SIG-M5 treated with dmso at 0.1 percent for 504 hours (cell line): ENCODE results near the gene FAM171A1.

Experiments
- DNase-seq: peaks from one replicate; lab custom pipeline; 2025; ENCODE audit not compliant: unreplicated experiment; lab: John Stamatoyannopoulos, UW

Gene FAM171A1

GRCh38 chr10:15181576-15182156 is 189.4 kb downstream of the FAM171A1 start:
- no peak for DNase-seq

- no peak for DNase-seq
These were observed 190.4 kb downstream of the FAM171A1 start for GRCh38 chr10:15180736-15181135.

GRCh38 chr10:15176269-15176668 is 194.8 kb downstream of the FAM171A1 start:
- DNase-seq: no peak

DNA sequence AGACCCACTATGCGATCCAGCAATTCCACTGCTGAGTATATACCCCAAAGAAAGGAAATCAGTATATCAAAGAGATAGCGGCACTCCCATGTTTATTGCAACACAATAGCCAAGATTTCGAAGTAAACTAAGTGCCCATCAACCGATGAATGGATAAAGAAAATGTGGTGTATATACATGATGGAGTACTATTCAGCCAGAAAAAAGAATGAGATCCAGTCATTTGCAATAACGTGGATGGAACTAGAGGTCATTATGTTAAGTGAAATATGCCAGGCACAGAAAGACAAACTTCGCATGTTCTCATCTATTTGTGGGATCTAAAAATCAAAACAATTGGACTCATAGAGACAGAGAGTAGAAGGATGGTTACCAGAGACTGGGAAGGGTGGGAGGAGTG is 195.5 kb downstream of the FAM171A1 start:
- no peak for DNase-seq

- DNase-seq: no peak
These were observed 198.7 kb downstream of the FAM171A1 start for GRCh38 chr10:15172306-15172840.

DNA sequence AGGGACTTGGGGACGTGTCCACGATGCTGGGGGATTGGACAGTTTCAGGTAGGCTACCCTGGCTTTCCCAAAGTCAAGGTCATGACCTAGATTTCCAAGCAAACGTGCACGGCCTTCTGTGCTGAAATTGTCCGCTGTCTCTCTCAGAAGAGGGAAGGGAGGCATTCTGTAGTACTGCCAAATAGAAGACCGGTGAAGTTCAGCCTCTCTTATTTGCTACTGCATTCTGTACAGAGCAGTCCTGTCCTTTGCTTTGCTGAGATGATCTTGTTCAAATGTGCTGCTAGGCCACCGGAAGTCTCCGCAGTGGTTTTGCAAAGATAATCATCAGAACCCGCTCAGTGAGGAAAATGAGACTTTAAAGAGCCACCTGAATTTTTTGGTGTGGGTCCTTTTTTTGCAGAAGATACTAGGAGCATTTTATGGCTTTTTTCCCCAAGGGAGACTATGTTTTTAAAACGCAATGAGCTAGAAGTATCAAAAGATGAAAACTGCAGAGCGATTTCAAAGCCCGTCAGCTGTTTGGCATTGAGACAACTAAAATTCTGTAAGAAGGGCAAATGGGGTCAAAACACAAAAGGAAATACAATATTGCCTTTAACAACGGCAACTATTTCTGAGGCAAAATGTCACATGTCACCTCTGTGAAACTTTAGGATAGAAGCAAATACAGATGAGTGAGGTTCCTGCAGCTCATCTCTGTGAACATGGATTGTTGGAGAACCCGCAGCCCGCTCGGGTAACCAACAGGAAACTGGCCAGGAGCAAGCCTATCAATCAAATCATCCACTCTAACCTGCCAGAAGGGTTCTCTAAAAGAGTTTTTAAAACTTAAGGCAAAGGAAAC is 201.3 kb downstream of the FAM171A1 start:
- no peak for DNase-seq

- DNase-seq: peak; percentile 80
These were observed 202.1 kb downstream of the FAM171A1 start for GRCh38 chr10:15168786-15169554.

GRCh38 chr10:15168291-15168785 is 202.8 kb downstream of the FAM171A1 start, which contains the start of gene NMT2:
TSS of gene NMT2 (minus strand) at chr10:15168693. CDS start at chr10:15168612, 81 bp downstream.
- DNase-seq: peak; percentile 80

DNA sequence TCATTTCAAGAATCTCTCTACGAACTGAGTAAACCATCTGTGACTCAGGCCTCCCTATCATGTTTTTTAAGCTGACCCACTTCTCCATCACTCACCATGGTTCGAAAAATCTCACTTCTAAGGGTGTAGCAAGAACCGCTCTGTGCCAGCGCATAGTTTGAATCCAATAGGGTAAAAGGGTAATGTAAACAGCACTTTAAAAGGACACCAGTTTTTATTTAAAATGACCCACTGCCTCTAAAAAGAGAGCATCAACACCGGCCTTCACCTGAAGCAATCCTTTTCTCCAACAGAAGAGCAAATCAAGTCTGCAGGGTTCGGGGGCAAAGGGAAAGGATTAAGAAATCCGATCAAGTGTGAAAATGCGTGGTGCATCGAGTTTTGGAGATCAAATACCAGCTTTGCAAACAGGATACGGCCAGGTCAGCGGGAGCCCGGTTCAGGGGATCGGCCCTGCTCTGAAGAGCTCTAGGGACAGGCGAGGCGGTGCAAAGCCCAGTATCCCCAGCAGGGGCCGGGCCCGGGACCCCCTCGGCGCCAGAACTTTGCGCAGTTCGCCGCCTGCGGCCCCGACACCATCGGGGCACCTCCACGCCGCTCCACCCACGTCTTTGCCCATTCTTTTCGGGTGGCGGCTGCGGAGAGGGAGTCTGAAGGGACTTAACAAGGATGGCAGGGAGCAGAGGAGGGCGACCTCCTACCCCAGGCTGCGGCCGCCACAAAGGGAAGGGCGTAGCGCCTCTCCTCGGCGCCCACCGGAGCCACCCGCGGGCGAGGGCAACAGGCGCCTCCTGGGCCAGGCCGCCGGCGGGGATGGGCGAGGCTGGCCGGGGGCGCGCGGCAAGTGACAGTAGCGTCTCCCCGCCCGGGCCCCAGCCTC is 203.4 kb downstream of the FAM171A1 start:
- peak; percentile 23 for DNase-seq

DNA sequence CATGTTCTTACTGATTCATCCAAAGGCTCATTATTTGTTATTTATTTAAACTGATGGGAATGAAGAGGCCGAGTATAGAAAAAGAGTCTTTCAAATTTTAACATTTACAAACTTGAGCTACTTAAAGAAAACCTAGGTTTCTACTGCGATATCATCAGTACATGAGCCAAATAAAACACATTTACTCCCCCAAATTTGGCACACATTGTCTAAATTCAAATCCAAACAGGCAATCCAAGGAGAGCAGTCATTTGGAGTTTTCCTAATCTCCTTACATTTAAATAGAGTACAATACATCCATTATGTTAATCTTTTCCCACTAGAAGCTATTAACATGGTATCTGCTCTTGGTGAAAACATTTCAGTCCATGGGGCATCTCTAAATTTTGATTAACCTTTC is 204.8 kb downstream of the FAM171A1 start:
- DNase-seq: no peak

DNA sequence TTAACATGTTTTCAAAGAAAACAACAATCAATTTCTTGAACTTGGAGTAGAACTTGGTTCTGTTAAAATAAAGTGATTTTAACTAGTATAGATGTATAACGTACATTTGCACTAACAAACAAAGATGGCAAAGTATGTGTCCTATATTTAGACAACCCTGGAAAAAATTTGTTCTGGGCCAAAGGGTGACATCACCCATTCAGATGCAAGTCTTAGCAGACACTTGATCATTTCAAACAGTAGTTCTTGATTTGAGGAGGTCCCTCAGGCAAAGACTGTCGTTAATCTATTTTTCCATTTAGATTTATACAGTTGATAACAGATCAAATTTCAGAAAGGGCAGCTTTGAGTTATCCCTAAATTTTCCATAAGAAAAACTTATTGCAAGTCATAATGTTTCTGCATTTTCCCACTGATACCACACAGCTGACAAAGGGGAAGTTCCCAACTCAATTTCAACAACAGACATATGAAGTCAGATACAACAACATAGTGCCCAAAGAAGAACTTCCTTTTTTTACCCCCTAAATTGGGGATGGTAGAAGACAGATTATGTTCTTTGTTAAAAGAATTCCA is 207.7 kb downstream of the FAM171A1 start:
- DNase-seq: peak; percentile 41
